Stimulated activated memory B cell treated with anti-CD40 and anti-IgM and Interleukin-4, amounts not matched to agents 10 μg/mL and 1 μg/mL and 100 μg/mL, for 72 hours (primary cell): Measurements from ENCODE around the gene CDK14.

Experiments used
- ATAC-seq: fragments of 150-1000 bp; cut with Tn5 transposase; 2 replicates; pipeline ENCODE4 v1.10.0; 2021
- H3K27ac Mint-ChIP-seq: one replicate; pipeline ENCODE4 v1.8.0; 2022; ENCODE audit warnings: mild to moderate bottlenecking, mixed read lengths
- H3K27me3 Mint-ChIP-seq: one replicate; pipeline ENCODE4 v1.8.0; 2022; ENCODE audit warnings: mixed read lengths
- H3K36me3 Mint-ChIP-seq: one replicate; pipeline ENCODE4 v1.8.0; 2022; ENCODE audit warnings: mixed read lengths
- H3K4me1 Mint-ChIP-seq: one replicate; pipeline ENCODE4 v1.8.0; 2022; ENCODE audit warnings: mixed read lengths
- H3K4me3 Mint-ChIP-seq: one replicate; pipeline ENCODE4 v1.8.0; 2022; ENCODE audit warnings: mild to moderate bottlenecking, moderate library complexity, mixed read lengths
- H3K9me3 Mint-ChIP-seq: one replicate; pipeline ENCODE4 v1.8.0; 2022; ENCODE audit warnings: mixed read lengths

CDK14 gene

DNA sequence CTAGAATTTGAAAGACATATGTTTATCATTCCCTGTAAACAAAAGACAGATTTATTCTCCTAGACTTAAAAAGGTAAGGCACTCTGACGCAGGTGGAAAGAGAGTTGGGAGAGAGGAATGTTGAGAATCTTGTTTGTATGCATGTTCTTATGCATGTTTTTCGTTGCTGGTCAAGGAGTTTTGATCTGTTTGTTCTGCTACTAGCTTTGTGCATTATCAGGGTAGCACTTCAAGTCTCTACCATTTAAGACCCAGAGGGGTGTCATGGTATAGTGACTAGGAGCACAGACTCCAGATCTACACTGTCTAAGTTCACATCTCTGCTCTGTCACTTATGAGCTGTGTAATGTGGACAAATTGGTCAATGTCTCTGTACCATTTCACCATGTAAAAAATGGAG lies 467.9 kb downstream of the CDK14 start:
- no peak for ATAC-seq
- no peak overlapping the region for H3K27ac Mint-ChIP-seq
- peaks cover 13% of the 10 kb centered on the region for H3K4me1 Mint-ChIP-seq
- H3K36me3 Mint-ChIP-seq: peaks cover 47% of the 10 kb centered on the region
- H3K4me3 Mint-ChIP-seq: no peak overlapping the region
- no peaks in the 10 kb centered on the region for H3K9me3 Mint-ChIP-seq
- no peaks in the 10 kb centered on the region for H3K27me3 Mint-ChIP-seq

DNA sequence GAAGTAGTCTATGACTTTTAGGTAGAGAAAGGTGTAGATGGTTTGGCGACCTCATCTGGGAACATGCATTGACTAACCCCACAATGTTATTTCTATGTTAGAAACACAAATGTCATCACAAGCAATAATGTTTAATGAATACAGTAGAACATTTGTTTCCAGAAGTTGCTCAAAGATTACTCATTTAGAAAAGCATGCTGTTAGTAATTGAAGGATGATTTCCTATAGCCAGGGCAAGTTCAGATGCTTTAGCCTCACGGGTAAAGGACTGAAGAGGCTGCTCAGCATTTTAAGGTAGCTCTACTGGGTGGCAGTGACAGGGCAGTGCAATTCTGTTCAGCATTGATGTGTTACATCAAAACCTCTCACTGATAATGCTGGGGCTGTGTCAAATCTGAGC lies 468.8 kb downstream of the CDK14 start:
- Mint-ChIP-seq H3K4me1 (peaks cover 13% of the 10 kb centered on the region), H3K4me3 (no peak overlapping the region)
- ATAC-seq: no peak

DNA sequence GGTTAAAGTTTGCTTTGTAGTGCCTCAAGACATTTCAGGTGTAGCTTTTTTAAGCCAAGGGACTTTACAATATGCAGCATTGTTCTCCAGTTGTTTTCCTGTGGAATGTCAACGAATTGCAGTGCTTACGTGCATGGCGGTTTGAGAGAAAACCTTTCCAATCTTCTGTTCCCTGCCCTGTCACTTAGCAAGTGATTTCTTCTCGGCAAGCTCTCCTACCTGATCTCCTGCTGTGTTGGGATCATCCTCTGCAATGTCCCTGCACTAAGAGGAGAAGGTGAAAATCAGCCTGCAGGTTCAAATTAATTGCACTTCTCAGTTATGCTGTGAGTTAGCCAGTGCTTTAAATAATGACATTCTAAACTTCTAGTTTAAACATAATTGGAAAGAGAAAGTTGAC lies 470.5 kb downstream of the CDK14 start:
- H3K27ac Mint-ChIP-seq: no peak overlapping the region
- H3K9me3 Mint-ChIP-seq: no peaks in the 10 kb centered on the region
- no peak overlapping the region for H3K4me3 Mint-ChIP-seq
- no peak for ATAC-seq
- peaks cover 13% of the 10 kb centered on the region for H3K4me1 Mint-ChIP-seq
- peaks cover 35% of the 10 kb centered on the region for H3K36me3 Mint-ChIP-seq
- H3K27me3 Mint-ChIP-seq: no peaks in the 10 kb centered on the region

More for the DNA sequence above, 468.8 kb downstream of the CDK14 start:
- no peaks in the 10 kb centered on the region for H3K9me3 Mint-ChIP-seq
- H3K27ac Mint-ChIP-seq: peak overlapping the region; percentile 27
- no peaks in the 10 kb centered on the region for H3K27me3 Mint-ChIP-seq
- H3K36me3 Mint-ChIP-seq: peaks cover 43% of the 10 kb centered on the region

DNA sequence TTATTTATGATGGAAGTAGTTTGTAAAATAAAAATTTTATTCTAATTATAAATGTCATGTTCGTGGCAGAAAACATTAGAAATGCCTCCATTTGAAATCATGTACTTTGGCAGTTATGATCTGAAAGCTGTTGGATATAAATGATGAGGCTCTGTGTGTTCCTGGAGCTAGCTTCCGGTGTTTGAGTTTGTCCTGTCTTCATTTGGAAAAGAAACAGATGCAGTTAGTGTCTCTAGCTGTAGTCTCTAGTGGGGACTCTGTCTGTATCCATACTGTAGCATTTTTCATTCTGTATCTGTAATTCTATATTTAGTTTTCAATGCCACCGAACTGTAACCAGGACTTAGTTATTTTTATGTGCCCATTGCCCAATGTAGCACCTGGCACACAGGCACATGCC lies 471.1 kb downstream of the CDK14 start:
- ATAC-seq: no peak
- Mint-ChIP-seq H3K9me3 (no peaks in the 10 kb centered on the region), H3K4me3 (no peak overlapping the region)

DNA sequence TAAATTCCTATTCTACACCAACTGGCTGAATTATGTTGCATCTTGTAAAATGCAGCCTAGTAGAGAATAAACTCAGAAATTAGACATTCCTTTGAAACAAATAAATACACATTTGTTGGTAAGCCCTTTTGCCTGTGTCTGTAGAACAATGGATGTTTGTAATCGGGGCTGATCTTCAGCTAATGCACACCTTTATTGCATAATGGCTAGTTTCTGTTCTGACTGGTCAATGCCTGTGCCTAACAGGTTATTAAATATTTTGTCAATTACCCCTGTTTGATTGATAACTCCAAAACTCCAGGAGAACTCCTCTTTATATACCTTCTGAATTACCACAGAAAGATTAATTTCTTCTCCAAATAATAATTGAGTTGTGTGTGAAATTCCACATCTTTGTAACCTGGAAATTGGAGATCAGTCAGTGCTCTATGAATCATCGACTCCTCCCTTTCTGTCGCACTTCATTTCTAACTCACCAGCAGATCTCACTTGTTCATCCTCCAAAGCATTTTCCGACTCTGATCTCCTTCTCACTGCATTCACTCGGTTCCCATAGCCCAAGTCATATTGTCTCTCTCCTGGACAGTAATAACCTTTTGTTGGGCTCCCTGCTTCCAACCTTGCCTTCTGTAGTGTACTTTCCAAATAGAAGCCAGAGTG lies 472.1 kb downstream of the CDK14 start:
- H3K9me3 Mint-ChIP-seq: peaks cover 3% of the 10 kb centered on the region

More for the DNA sequence above, 471.1 kb downstream of the CDK14 start:
- H3K27me3 Mint-ChIP-seq: no peaks in the 10 kb centered on the region
- H3K27ac Mint-ChIP-seq: no peak overlapping the region
- H3K4me1 Mint-ChIP-seq: peaks cover 13% of the 10 kb centered on the region
- peaks cover 37% of the 10 kb centered on the region for H3K36me3 Mint-ChIP-seq

DNA sequence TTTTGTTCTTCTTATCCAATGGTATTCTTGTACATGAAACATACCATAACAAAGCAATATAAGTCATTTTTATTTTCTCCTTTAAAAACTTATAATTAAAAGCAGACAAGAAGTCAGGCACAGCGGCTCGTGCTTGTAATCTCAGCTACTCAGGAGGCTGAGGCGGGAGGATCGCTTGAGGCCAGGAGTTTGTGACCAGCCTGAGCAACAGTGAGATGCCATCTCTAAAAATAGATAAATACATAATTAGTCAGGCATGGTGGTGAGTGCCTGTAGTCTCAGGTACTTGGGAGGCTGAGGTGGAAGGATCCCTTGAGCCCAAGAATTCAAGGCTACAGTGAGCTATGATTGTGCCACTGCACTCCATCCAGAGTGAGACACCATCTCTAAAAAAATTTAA lies 473.0 kb downstream of the CDK14 start:
- Mint-ChIP-seq H3K27ac (no peak overlapping the region), H3K27me3 (no peaks in the 10 kb centered on the region)
- no peak for ATAC-seq

More for the DNA sequence above, 472.1 kb downstream of the CDK14 start:
- ATAC-seq: no peak
- no peak overlapping the region for H3K4me3 Mint-ChIP-seq
- no peaks in the 10 kb centered on the region for H3K27me3 Mint-ChIP-seq
- H3K36me3 Mint-ChIP-seq: peaks cover 40% of the 10 kb centered on the region
- H3K4me1 Mint-ChIP-seq: peaks cover 13% of the 10 kb centered on the region
- H3K27ac Mint-ChIP-seq: no peak overlapping the region

DNA sequence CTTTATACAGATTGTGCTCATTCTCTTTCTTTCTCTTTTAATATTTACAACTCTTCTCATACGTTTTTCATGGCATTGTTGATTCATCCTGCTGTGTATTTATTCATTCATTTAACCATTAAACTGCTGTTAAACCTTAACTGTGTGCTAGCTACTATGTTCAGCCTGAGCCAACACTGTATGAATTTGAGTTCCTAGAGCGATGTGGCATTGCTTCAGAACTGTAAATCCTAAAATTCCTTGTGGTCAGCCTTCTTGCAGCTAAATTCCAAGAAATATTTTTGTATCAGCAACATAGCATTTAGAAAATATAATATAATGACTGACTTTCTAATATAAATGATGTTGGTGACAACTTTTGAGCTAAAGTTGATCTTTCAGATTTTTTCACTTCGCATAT lies 483.4 kb downstream of the CDK14 start:
- ATAC-seq: no peak
- no peak overlapping the region for H3K27ac Mint-ChIP-seq
- H3K36me3 Mint-ChIP-seq: peaks cover 6% of the 10 kb centered on the region
- no peaks in the 10 kb centered on the region for H3K27me3 Mint-ChIP-seq
- H3K4me1 Mint-ChIP-seq: peaks cover 35% of the 10 kb centered on the region
- no peaks in the 10 kb centered on the region for H3K9me3 Mint-ChIP-seq
- H3K4me3 Mint-ChIP-seq: no peak overlapping the region

More for the DNA sequence above, 473.0 kb downstream of the CDK14 start:
- Mint-ChIP-seq H3K9me3 (peaks cover 3% of the 10 kb centered on the region), H3K4me3 (no peak overlapping the region), H3K4me1 (peaks cover 13% of the 10 kb centered on the region), H3K36me3 (peaks cover 35% of the 10 kb centered on the region)

DNA sequence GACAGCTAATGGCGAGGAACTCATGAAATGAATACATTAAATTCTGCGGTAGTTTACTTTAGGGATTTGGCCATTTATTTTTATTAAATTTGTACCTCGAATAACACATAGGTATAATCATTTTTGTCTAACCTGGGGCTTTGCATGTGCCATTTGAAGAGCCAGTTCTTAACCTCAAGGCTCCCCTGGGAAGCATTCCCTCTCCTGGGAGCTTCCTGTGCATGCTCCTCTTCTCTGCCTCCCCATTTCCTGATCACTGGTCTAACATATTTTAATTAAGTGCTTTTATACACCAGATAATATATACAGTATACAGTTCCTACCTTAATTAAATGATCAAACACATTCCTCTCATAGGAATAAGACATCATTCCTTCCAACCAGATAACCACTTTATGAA lies 484.2 kb downstream of the CDK14 start:
- H3K36me3 Mint-ChIP-seq: peaks cover 14% of the 10 kb centered on the region
- peaks cover 35% of the 10 kb centered on the region for H3K4me1 Mint-ChIP-seq
- ATAC-seq: no peak
- H3K9me3 Mint-ChIP-seq: no peaks in the 10 kb centered on the region
- no peak overlapping the region for H3K4me3 Mint-ChIP-seq
- no peaks in the 10 kb centered on the region for H3K27me3 Mint-ChIP-seq
- H3K27ac Mint-ChIP-seq: no peak overlapping the region

DNA sequence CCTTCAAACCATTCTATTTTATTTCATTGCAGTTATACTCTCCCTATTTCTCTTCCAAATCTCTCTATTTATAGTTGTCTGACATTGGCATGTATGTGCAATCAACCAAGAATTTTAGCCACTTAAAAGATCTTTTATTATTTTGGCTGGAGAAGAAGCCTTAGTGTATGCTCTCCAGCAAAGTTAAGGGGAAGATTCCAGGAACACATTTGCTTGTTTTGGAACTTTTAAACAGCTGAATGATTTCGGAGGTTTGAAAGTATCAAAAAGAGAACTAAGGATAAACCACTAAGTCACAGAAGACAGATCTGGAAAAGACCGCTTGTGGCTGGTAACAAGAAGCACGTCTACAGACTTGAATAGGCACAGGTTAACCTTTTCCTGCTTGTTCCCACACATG lies 485.9 kb downstream of the CDK14 start:
- peak overlapping the region; percentile 54 for H3K27ac Mint-ChIP-seq
- no peak overlapping the region for H3K4me3 Mint-ChIP-seq
- no peaks in the 10 kb centered on the region for H3K27me3 Mint-ChIP-seq
- no peak for ATAC-seq
- no peaks in the 10 kb centered on the region for H3K9me3 Mint-ChIP-seq
- peaks cover 35% of the 10 kb centered on the region for H3K4me1 Mint-ChIP-seq
- H3K36me3 Mint-ChIP-seq: peaks cover 16% of the 10 kb centered on the region

DNA sequence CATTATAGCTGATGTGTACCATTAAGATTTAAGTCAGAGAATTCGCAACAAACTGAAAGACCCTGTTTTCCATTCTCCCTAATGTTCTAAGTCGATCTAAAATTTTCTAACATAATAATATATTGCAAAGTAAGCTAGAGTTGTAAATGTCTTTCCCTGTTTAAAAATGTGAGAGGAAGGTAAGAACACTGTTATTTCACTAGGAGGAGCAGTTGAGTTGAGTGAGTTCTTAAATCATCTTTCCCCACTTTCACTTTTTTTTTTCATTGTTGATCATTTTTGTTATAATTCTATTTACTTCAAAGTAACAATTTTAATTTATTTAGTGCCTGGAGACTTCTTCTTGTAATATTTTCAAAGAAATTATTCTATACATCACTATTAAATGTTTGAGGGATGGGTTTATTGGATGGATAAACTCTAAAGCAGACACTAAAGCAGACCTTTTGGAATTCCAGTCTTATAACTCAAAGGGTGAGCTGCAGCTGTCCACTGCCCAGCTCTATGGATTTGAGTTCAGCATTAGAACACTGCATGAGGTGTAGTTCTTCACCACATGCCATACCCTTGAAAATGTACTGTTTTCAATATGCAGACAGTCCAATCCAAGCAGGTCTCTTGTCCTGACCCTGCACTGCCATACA lies 486.9 kb downstream of the CDK14 start:
- H3K9me3 Mint-ChIP-seq: no peaks in the 10 kb centered on the region
- H3K27ac Mint-ChIP-seq: no peak overlapping the region
- ATAC-seq: no peak
- no peak overlapping the region for H3K4me3 Mint-ChIP-seq
- peaks cover 32% of the 10 kb centered on the region for H3K4me1 Mint-ChIP-seq
- no peaks in the 10 kb centered on the region for H3K27me3 Mint-ChIP-seq
- peaks cover 16% of the 10 kb centered on the region for H3K36me3 Mint-ChIP-seq

DNA sequence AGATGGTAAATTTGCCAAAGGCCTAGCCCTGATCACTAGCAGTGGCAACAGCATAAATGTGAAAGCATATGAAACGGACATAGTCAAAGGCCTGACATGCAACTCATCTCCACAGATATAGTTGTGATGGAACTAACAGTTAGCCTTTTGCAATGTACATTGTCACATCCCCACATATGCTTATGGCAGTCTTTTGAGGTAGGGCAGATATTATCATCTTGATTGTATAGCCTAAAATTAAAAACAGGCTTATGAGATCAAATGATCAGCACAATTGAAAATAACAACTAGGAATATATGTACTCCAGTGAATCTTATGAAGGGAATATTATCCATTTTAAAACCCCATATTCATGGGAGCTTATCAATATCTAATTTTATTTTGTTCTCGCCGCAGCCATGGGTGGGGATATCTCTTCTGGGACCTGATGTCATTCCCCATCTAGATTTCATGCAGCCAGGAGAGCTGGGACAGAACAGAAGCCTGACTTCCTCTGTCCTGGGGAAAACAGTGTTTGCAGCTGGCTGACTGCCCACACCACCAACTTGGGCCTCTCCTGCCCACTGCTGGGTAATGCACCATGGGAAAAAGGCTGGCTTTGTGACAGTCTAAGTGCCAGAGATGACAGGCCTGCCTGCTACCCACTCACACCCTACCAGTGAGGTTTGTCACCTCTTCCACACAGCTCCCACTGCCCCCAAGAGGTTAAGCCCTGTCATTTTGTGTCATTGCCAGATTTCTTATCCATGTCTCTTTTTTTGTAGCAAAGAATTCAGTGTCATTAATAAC lies 487.9 kb downstream of the CDK14 start:
- Mint-ChIP-seq H3K27ac (no peak overlapping the region), H3K36me3 (peaks cover 16% of the 10 kb centered on the region), H3K4me1 (peaks cover 30% of the 10 kb centered on the region), H3K9me3 (no peaks in the 10 kb centered on the region), H3K27me3 (no peaks in the 10 kb centered on the region), H3K4me3 (no peak overlapping the region)
- no peak for ATAC-seq

DNA sequence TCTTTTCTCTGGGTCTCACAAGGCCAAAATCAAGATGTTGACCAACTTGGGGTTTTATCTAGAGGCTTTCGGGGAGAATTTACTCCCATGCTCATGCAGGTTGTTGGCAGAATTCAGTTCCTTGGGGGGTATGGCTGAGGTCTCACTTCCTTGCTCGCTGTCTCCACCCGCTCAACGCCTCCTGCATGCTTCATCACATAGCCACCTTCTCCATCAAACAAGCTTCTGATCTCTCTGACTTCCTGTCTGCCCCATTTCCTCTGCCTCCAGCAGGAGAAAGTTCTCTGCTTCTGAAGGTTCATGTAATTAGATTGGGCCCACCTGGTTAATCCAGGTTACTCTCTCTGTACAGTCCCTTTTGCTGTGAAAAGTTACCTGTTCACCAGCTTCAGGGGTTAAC lies 489.1 kb downstream of the CDK14 start:
- peak overlapping the region; percentile 46 for H3K27ac Mint-ChIP-seq
- ATAC-seq: no peak

DNA sequence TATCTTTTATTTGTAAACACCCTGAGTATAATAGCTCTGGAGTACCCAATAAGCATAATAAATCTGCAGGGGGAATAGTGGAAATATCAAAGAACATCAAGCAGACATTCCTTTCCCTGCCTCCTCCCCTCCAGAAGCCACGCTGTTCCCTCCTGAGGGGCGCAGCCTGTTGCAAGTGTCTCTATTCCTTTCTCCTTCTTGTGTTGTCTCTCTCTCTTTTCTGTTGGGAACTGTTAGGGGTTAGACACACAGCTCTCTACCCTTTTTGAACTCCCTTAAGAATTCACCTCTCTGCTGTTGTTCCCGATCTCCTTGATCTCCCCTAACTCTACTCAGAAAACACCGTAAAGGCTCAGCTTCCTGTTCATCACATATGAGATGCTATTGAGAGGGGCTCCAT lies 490.1 kb downstream of the CDK14 start:
- peaks cover 12% of the 10 kb centered on the region for H3K4me1 Mint-ChIP-seq
- no peak overlapping the region for H3K4me3 Mint-ChIP-seq
- no peak overlapping the region for H3K27ac Mint-ChIP-seq
- H3K27me3 Mint-ChIP-seq: no peaks in the 10 kb centered on the region
- H3K9me3 Mint-ChIP-seq: no peaks in the 10 kb centered on the region
- ATAC-seq: no peak
- peaks cover 16% of the 10 kb centered on the region for H3K36me3 Mint-ChIP-seq

More for the DNA sequence above, 489.1 kb downstream of the CDK14 start:
- H3K27me3 Mint-ChIP-seq: no peaks in the 10 kb centered on the region
- H3K4me3 Mint-ChIP-seq: no peak overlapping the region
- no peaks in the 10 kb centered on the region for H3K9me3 Mint-ChIP-seq
- peaks cover 21% of the 10 kb centered on the region for H3K4me1 Mint-ChIP-seq
- peaks cover 16% of the 10 kb centered on the region for H3K36me3 Mint-ChIP-seq

DNA sequence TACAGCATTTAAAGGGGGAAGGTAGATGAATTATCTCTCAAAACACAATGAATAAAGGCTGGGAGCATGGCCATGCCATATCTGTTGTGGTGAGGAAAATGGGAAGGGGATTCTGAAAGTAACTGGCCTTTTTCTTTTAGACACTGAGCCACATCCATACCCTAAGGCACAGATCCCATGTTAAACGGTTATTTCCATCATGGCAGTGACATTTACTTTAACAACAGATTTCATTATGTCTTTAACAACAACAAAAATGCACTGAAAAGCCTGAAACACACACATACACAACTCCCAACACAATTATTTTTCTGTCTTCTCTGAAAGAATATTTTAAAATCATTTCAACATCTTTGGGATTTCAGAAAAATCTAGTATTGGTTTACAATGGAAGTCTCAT lies 492.0 kb downstream of the CDK14 start:
- H3K27ac Mint-ChIP-seq: no peak overlapping the region
- no peak for ATAC-seq
- H3K9me3 Mint-ChIP-seq: no peaks in the 10 kb centered on the region
- H3K4me1 Mint-ChIP-seq: no peaks in the 10 kb centered on the region
- no peak overlapping the region for H3K4me3 Mint-ChIP-seq
- H3K36me3 Mint-ChIP-seq: peaks cover 25% of the 10 kb centered on the region
- no peaks in the 10 kb centered on the region for H3K27me3 Mint-ChIP-seq

DNA sequence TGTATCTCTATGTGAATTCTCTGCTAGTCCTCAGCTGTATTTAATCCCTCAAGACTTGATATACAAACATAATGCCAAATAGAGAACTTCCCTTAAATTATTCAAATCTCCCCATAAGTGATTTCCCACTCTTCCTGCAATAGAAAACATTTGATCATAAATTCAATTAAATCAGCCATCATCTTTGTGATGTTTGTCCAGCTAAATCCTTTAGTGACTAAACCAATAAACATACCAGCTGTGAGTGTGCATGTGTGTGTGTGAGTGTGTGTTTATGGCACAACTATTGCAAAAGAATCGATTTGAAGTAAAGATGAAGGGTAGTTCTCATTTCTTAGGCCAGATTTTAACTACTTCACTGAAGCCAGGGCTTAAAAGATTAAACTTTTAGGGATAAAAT lies 492.6 kb downstream of the CDK14 start:
- peaks cover 28% of the 10 kb centered on the region for H3K36me3 Mint-ChIP-seq
- no peak overlapping the region for H3K27ac Mint-ChIP-seq
- ATAC-seq: no peak
- H3K4me3 Mint-ChIP-seq: no peak overlapping the region
- H3K4me1 Mint-ChIP-seq: no peaks in the 10 kb centered on the region
- no peaks in the 10 kb centered on the region for H3K9me3 Mint-ChIP-seq
- H3K27me3 Mint-ChIP-seq: no peaks in the 10 kb centered on the region
